HEK293T (cell line): Measurements from ENCODE around the gene FAF2.

Experiments
- CTCF ChIA-PET: fragments of 350-600 bp; formaldehyde crosslinking; extraction: SDS; loops from one replicate; lab custom pipeline; 2021; ENCODE audit warnings: antibody characterized with exemption, inconsistent platforms; lab: Yijun Ruan, JAX
- POLR2A ChIA-PET: fragments of 350-600 bp; formaldehyde crosslinking; extraction: SDS; loops from one replicate; lab custom pipeline; 2020; ENCODE audit warnings: antibody characterized with exemption, inconsistent platforms; lab: Yijun Ruan, JAX
- DNase-seq: peaks from one replicate; pipeline ENCODE4 v3.0.0; 2012; ENCODE audit warnings: mixed read lengths; ENCODE audit errors: extremely low spot score
- ARNT ChIP-seq: fragments of 450-650 bp; IDR thresholded peaks from 2 replicates; pipeline ENCODE4 v1.6.1; 2017; ENCODE audit warnings: mild to moderate bottlenecking
- BHLHE40 ChIP-seq: fragments of 450-650 bp; IDR thresholded peaks from 2 replicates; pipeline ENCODE4 v1.6.1; 2016; ENCODE audit warnings: mild to moderate bottlenecking, moderate library complexity, borderline replicate concordance
- CTBP1 ChIP-seq: fragments of 450-650 bp; IDR thresholded peaks from 2 replicates; pipeline ENCODE4 v1.6.1; 2016; ENCODE audit warnings: borderline replicate concordance
- ELF4 ChIP-seq: fragments of 450-650 bp; IDR thresholded peaks from 2 replicates; pipeline ENCODE4 v1.6.1; 2017; ENCODE audit warnings: antibody characterized with exemption
- FOXA1 ChIP-seq: fragments of 450-650 bp; IDR thresholded peaks from 2 replicates; pipeline ENCODE4 v1.6.1; 2016; ENCODE audit warnings: mild to moderate bottlenecking
- FOXK2 ChIP-seq: fragments of 450-650 bp; IDR thresholded peaks from 2 replicates; pipeline ENCODE4 v1.6.1; 2016; ENCODE audit warnings: mild to moderate bottlenecking
- FOXM1 ChIP-seq: fragments of 450-650 bp; IDR thresholded peaks from 2 replicates; pipeline ENCODE4 v1.6.1; 2017; ENCODE audit warnings: mild to moderate bottlenecking, borderline replicate concordance
- HDGF ChIP-seq: fragments of 450-650 bp; IDR thresholded peaks from 2 replicates; pipeline ENCODE4 v1.6.1; 2017; ENCODE audit warnings: antibody characterized with exemption, borderline replicate concordance
- L3MBTL2 ChIP-seq: fragments of 450-650 bp; conservative IDR thresholded peaks from 2 replicates; pipeline ENCODE4 v1.6.1; 2016; ENCODE audit warnings: mild to moderate bottlenecking
- LEF1 ChIP-seq: fragments of 450-650 bp; IDR thresholded peaks from 2 replicates; pipeline ENCODE4 v1.6.1; 2017; ENCODE audit warnings: mild to moderate bottlenecking, borderline replicate concordance
- NFRKB ChIP-seq: fragments of 450-650 bp; IDR thresholded peaks from 2 replicates; pipeline ENCODE4 v1.6.1; 2016; ENCODE audit warnings: mild to moderate bottlenecking, moderate library complexity
- SP1 ChIP-seq: fragments of 450-650 bp; IDR thresholded peaks from 2 replicates; pipeline ENCODE4 v1.6.1; 2017
- SUZ12 ChIP-seq: fragments of 450-650 bp; IDR thresholded peaks from 2 replicates; pipeline ENCODE4 v1.6.1; 2016; ENCODE audit warnings: mild to moderate bottlenecking
- TARDBP ChIP-seq: fragments of 450-650 bp; IDR thresholded peaks from 2 replicates; pipeline ENCODE4 v1.6.1; 2016
- ZNF384 ChIP-seq: fragments of 450-650 bp; IDR thresholded peaks from 2 replicates; pipeline ENCODE4 v1.6.1; 2016
- TF ChIP-seq, protein P1 (sequence below): fragments of 450-650 bp; IDR thresholded peaks from 2 replicates; pipeline ENCODE4 v1.6.1; 2016

FAF2 gene

DNA sequence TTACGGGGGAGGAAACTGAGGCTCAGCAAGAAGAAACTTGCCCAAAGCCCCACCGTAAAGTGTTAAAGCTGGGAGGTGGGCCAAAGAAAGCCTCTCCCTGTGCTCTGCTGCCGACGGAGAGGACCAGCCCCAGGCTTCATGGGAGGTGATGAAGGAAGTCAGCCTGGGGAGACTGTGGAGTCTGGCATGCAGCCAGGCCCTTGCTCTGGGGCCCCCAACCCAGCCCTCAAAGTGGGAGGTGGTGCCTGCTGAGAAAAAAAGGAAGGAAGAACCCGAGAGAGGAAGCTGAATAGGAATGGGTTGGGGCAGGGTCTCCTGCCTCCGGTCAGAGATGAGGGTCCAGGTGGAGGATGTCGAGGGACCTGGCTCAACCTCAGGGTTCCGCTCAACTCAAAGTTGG lies 85.2 kb downstream of the FAF2 start:
- no peak for DNase-seq
- TF ChIP-seq SP1 (no peak), BHLHE40 (no peak), FOXK2 (no peak), L3MBTL2 (no peak), FOXM1 (no peak), LEF1 (no peak), ELF4 (no peak), FOXA1 (no peak), NFRKB (no peak), ZNF384 (no peak), SUZ12 (no peak), HDGF (no peak), CTBP1 (no peak)
- TF ChIP-seq, protein P1, sequence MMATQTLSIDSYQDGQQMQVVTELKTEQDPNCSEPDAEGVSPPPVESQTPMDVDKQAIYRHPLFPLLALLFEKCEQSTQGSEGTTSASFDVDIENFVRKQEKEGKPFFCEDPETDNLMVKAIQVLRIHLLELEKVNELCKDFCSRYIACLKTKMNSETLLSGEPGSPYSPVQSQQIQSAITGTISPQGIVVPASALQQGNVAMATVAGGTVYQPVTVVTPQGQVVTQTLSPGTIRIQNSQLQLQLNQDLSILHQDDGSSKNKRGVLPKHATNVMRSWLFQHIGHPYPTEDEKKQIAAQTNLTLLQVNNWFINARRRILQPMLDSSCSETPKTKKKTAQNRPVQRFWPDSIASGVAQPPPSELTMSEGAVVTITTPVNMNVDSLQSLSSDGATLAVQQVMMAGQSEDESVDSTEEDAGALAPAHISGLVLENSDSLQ = no peak
- ChIA-PET POLR2A (interaction anchor here (1.7 kb wide), 1 partner anchor 10 kb away, joined by 8 read pairs; no protein-coding TSS in a partner anchor), CTCF (interaction anchor here (0.6 kb wide), 1 partner anchor 72 kb away, joined by 6 read pairs; no protein-coding TSS in a partner anchor)

DNA sequence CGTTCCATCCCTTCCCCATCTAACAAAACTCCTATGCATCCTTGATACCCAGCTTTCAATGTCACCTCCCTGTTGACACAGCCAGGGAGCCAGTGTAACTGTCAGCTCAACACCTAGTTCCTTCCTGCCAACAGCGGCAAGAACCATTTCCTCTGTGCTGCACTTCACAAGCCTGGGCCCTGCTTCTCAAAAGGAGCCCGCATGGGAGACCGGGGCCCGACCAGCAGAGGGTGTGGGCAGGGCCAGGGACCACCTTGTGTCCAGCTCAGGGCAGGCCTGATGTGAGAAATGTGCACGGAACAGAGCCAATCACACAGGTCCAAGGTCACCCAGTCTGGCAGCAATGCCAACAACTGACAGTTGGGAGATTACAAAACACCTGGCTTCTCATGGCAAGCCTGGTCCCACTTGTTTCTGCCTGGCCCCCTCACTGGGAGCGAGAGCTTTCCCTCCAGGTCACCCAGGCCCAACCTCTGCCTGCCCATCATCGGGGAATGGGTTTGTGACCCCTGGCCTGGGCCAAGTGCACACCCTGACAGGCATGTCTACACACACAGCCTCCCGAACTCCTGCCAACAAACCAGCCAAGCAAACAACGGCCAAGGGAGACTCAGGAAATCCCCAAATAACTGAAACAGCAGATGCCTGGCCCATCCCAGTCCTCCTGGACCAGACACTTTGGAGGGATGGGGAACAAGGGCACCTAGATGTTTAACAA lies 85.9 kb downstream of the FAF2 start:
- TF ChIP-seq FOXM1 (no peak), BHLHE40 (no peak), FOXA1 (no peak), ARNT (no peak), HDGF (no peak), SP1 (no peak), SUZ12 (no peak), ZNF384 (no peak), NFRKB (no peak), FOXK2 (no peak), L3MBTL2 (no peak)
- TF ChIP-seq, protein P1 = no peak
- POLR2A ChIA-PET = interaction anchor here (1.7 to 1.9 kb wide), 2 partner anchors 9 to 10 kb away, joined by 8 read pairs; no protein-coding TSS in a partner anchor
- DNase-seq = no peak
- CTCF ChIA-PET = interaction anchor here (0.6 kb wide), 2 partner anchors 73 to 494 kb away, joined by 4 to 6 read pairs; no protein-coding TSS in a partner anchor

DNA sequence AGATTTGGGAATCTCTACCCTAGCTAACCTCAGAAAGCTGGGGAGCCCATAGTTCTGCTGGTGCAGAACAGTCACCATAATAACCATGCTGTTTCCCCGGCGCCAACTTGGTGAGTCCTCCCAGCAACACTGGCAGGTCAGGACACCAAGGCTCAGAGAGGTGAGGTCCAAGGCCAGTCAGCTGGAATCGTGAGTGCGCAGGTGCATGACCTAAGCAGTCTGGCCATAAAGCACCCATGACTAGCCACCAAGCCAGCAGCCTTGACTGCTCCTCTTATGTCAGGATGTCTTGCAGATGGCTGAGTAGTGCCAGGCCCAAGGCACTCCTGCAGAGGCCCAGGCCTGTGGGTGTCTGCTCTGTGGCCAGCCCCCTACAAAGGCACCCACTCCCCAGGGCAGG lies 86.5 kb downstream of the FAF2 start:
- CTCF ChIA-PET = no interaction called here
- POLR2A ChIA-PET = interaction anchor here (0.9 to 1.9 kb wide), 2 partner anchors 9 to 87 kb away, joined by 4 to 8 read pairs; partner anchors contain the start of gene FAF2
- no peak for TF ChIP-seq SUZ12
- TF ChIP-seq TARDBP = no peak

DNA sequence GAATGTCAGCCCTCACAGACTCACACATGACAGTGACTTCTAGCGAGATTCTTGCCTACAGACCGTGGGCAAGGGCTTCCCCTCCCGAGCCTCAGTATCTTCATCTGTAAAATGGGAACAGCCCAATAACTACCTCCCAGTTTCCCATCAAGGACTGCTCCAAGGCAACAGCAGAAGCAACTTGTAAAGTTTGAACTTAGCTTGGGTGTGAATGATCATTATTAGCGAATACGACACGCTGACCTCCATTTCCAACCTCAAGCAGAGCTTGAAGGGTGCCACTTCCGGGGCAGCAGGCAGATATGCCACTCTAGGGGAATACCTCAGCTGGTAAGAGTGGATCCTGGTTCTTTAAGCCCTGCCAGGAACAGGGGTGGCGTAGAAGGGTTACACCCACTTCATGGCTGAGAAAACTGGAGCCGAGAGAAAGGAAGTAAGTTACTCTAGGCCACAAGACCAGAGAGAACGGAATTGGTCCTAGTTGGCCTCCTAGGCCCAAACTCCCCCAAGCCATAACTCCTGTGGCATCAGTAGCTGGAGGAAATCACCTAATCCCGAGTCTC lies 87.0 kb downstream of the FAF2 start:
- POLR2A ChIA-PET = interaction anchor here (0.9 to 2.5 kb wide), 3 partner anchors 8 to 87 kb away, joined by 4 to 8 read pairs (median 8); partner anchors contain the start of gene FAF2
- CTCF ChIA-PET = interaction anchor here (1.1 kb wide), 1 partner anchor 118 kb away, joined by 4 read pairs; no protein-coding TSS in a partner anchor
- TF ChIP-seq TARDBP (no peak), LEF1 (no peak), SUZ12 (no peak), BHLHE40 (no peak), FOXK2 (no peak), CTBP1 (no peak), HDGF (no peak), FOXM1 (no peak), NFRKB (no peak)
- TF ChIP-seq, protein P1 = no peak

More for the DNA sequence above, 86.5 kb downstream of the FAF2 start:
- DNase-seq = no peak

DNA sequence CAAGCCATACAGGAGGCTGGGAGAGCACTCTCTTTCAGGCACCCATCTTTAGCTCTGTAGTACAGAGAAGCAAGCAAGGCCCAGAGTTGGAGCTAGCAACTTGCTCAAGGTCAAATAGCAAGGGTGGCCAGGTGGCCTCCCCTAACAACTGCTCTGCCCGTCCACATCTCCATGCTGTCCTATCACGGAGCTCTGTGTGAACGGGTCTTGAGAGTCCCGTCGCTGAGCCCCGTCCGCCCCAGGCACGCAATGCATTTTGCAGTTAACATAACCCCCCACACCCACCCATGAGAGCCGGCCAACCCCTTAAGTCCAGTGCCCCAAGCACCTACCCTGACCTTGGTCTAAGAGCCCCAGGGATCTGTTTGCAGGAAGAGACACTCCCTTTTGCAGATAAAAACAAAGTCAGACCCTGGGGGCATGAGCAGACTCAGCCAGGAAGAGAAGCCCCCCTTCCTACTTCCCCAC lies 87.5 kb downstream of the FAF2 start:
- ChIA-PET CTCF (interaction anchor here (1.1 kb wide), 1 partner anchor 119 kb away, joined by 4 read pairs; no protein-coding TSS in a partner anchor), POLR2A (interaction anchor here (0.9 to 2.5 kb wide), 3 partner anchors 8 to 88 kb away, joined by 4 to 8 read pairs (median 8); partner anchors contain the start of gene FAF2)
- no peak for DNase-seq
- no peak for TF ChIP-seq SUZ12
- TF ChIP-seq L3MBTL2 = no peak
- TF ChIP-seq, protein P1 = no peak
- no peak for TF ChIP-seq NFRKB
- TF ChIP-seq SP1 = no peak
- TF ChIP-seq HDGF = no peak
- TF ChIP-seq LEF1 = no peak
- no peak for TF ChIP-seq BHLHE40
- no peak for TF ChIP-seq ARNT
- no peak for TF ChIP-seq ELF4
- no peak for TF ChIP-seq ZNF384
- no peak for TF ChIP-seq FOXK2
- TF ChIP-seq FOXA1 = no peak
- TF ChIP-seq CTBP1 = no peak
- no peak for TF ChIP-seq TARDBP
- no peak for TF ChIP-seq FOXM1

More for the DNA sequence above, 87.0 kb downstream of the FAF2 start:
- DNase-seq = no peak
